Kidney capillary endothelial cell (primary cell): Measurements from ENCODE around the gene BRINP2.

Experiments
- DNase-seq: peaks from one replicate; pipeline ENCODE4 v3.0.0-alpha.2; 2018; ENCODE audit warnings: low spot score

BRINP2 gene

GRCh38 chr1:177223359-177223758 is 52.6 kb downstream of the BRINP2 start:
- DNase-seq: no peak

DNA sequence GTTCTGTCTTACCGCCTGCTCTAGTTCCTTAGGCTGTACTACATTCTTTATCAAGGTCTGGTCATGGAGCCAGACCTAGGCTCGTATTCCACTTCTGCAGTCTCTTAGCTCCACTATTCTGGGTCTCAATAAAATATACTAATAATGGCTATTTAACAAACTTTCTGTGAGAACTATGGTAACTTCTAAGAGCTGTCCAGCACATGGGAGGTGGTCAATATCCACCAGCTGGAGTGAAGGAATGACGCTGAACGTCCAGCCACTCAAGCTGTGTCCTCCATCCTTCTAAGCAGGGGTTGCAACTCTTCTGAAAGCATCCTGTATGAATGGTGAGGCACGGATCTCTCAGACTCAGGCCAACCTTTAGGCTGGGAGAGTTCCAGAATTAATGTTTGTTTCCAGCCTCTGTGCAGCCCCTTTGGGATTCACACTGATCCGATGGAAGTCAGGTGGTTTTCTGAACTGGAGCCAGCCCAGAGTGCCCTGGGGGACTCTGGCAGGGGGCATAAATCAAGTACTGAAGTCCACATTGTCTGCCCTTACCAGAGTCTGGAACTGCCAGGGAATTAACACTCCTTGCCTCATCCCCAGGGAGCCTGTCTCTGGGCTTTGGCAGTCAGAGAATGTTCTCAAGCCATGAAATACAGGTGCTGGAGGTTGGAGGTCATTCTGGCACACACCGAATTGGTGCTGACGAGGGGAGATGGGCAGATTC is 57.4 kb downstream of the BRINP2 start:
- no peak for DNase-seq

DNA sequence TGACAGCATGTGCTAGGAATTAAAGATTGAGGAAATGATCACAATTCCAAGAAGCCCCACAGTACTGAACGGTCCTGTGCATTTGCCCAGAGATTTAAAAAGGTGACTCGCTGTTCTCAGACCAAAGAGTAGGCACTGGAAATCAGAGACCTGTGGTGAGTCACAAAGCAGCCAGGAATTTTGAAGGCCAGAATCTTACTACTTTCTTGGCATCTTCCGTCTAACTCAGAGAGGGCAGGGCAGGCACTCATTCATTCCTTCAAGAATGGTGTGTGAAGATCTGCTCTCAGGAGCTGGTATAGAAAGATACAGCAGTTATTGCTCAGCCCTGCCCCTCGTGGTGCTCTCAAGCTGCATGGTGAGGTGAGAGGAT is 57.9 kb downstream of the BRINP2 start:
- DNase-seq: no peak

DNA sequence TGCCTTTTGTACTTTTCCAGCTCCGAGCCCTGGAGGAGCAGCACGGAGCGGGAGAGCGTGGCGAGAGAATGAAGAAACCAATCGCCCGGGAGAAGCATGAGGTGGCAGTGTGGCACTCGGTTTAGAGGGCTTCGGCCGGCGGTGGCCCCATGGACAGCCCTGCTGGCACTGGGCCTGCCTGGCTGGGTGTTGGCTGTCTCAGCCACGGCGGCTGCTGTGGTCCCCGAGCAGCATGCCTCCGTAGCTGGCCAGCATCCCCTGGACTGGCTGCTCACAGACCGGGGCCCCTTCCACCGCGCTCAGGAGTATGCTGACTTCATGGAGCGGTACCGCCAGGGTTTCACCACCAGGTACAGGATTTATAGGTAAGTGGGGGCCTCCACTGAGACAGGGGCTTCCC is 59.0 kb downstream of the BRINP2 start:
- DNase-seq: no peak

DNA sequence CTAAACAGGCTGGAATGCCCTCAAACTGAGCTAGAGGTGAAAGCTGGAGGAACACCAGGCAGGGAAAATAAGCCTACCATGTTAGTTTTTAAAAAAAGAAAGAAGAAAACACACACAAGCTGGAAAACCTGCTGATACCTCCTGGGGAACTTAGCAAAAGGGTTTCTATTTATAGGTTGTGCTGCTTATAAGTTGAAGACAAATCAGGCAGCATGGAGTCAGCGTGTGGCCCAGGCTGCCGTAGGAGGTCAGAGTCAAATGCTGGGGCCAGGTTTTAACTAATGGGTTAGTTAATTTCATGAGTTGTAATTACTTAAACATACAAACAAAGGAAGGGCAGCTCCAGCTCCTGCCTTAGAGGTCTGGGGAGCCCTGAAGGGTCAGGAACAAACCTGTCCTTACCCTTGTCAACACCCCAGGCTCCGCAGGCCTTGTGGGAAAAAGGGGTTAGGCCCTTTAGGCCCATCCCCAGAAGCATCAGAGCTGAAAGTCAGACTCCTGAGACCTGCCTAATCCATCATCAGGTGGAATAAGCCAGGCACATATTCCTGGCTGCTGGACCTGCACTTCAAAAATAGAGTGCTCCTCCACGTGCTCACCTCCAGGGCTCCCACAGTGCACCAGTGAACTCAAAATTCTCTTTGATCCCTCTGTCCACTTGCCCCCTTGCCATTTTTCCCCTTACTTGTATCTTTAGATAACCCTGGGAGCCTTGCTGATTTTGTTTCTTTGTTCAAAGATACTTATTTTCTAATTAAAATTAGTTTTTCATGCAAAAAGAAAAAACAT is 59.7 kb downstream of the BRINP2 start:
- no peak for DNase-seq

DNA sequence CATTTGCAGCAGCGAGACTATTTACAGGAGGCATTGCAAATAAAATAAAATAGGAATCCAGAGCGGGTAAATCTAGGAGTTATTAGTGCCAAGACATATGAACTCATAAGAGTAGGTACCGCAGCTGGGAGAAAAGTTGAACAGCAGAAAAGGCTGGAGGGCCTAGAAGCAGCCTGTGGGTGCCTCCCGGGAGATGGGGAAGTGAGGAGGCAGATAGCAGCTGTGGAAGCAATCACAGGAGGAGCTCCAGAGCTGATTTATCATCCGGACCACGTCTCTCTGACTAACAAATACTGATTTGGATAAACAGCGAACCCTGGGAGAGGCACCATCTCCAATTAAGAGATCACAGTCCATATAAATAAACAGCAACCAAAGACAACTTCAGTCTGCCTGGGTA is 64.6 kb downstream of the BRINP2 start:
- no peak for DNase-seq

DNA sequence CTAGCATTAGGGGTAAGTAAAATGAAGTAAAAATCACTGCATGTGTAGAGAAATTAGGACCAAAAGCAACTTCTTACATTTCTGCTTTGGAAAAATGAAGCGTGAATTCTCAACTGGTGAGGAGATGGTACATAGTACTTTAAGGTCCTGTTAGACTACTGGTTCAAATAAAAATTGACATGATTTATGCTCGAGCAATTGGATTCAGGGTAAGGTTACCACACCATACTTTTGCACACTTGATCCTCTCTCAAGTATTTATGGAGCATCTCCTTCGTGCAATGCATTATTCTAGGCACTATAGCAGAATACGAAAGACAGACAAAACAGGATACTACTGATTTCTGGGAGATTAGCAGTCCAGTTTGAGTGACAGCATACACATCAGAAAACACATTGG is 66.2 kb downstream of the BRINP2 start:
- DNase-seq: no peak

DNA sequence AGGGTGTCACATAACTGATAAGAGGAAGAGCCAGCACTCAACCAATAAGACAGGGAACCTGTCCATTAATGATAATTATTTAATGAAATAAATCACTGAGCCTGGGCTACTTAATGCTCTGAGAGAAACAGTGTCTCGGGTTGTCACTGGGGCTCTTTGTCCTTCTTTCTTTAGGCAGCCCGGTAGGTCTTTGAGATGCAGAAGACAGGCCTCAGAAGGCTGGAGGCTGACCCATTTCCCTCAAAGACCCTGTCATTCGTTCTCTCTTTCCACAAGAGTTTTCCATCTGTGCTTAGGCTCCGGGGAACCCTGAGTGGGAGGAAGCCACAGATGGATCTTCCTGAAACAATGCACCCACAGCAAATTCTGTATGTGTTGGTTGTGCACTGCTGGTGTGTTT is 68.2 kb downstream of the BRINP2 start:
- DNase-seq: no peak

GRCh38 chr1:177239792-177240191 is 69.0 kb downstream of the BRINP2 start:
- no peak for DNase-seq

DNA sequence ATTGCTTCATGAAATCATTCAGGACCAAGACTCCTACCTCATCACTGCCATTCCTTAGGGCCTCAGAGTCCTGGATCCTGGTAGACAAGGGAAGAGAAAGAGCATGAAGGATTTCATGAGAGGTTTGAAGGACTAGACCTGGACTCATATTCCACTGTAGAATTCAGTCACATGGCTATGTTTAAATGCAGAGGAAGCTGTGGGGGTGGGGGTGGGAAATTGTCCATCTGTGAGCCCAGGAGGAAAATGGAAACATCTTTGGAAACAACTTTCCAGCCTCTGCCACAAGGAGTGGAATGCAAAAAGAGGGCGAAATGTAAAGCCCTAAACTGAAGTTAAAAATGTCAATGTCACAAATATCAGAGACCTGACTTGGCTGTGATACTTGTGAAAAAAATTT is 73.0 kb downstream of the BRINP2 start:
- DNase-seq: no peak

DNA sequence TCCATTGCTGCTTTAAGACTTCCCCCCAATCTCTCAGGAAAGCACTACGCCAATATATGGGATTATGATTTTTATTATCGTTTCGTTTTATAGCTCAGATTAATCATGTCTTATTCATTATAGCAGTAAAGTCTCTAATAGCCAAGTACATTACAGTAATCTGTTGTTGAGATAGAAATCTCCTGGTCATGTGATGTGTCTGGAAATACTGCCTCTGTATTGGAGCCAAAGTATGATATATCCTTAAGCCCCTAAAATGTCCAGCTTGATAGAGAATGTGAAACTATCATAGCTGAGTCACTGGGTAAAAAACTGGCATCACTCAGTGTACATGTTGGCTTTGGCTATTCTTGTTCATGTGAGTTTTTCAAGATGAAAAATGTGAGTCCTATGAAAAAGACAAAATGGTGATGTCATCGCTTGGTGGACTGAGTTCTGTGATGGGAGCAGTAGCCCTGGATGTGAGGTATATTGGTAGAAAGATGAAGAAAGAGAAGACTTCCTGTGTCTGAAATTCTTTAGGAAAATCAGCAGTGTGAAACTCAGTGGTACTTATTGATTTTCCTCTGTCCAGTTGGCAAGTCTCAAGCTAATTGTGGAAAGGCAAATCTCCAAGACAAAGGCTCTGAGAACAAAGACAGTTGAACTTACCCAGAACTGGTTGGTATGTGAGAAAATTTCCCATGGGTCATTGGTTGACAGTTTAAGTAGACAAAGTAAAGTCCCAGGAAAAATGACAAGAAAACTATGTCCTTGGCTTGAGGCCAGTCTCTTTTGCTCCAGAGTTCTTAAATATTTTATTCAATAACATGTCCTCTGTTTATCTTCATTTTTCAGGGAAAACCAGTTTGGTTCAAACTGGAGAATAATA is 76.2 kb downstream of the BRINP2 start:
- DNase-seq: no peak

DNA sequence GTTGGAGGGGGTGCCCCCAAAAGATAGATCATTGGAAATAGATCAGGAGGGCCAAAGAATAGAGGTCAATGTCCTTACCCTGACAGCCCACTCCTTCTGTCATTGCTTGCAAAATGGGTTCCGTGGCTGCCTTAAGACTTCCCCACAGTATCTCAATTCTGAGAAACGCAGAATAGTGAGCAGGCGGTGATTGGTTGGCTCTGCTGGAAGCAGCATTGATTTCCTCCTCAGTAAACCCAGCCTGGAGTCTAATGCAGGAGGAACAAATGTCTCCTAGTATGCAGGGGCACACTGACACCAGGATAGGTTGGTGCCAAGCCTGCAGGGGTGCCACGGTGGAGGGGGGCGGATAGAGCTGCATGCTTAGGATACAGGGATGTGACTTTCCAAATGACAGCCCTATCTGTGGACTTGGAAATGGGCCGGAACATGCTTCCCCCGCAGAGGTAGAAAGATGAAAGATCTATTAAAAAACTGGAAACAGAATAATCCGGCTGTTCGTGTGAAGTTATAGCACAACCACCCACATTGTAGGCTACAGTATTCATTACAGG is 76.9 kb downstream of the BRINP2 start:
- no peak for DNase-seq

GRCh38 chr1:177248258-177248657 is 77.5 kb downstream of the BRINP2 start:
- no peak for DNase-seq

DNA sequence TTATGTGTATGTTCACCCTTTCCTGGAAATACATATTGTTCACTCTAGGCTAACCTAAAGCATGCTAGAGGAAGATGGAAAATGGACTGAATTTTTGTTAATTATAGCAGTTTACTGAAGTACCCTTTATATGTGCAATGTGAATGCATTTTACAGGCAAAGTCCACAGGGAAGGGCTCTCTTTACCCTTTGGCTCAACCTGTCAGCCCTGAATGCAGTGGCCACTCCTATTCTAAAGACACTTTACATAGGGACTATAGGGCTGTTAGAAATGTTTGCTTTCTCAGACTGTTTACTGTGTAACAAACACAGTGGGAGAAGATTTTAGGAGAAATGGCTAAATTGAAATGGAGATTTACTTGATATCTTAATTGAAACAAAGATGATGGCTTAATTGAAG is 78.5 kb downstream of the BRINP2 start:
- DNase-seq: no peak

- DNase-seq: no peak
These were observed 82.1 kb downstream of the BRINP2 start for GRCh38 chr1:177252877-177253276.

- peak; percentile 7 for DNase-seq
These were observed 84.7 kb downstream of the BRINP2 start for GRCh38 chr1:177255411-177255810.

DNA sequence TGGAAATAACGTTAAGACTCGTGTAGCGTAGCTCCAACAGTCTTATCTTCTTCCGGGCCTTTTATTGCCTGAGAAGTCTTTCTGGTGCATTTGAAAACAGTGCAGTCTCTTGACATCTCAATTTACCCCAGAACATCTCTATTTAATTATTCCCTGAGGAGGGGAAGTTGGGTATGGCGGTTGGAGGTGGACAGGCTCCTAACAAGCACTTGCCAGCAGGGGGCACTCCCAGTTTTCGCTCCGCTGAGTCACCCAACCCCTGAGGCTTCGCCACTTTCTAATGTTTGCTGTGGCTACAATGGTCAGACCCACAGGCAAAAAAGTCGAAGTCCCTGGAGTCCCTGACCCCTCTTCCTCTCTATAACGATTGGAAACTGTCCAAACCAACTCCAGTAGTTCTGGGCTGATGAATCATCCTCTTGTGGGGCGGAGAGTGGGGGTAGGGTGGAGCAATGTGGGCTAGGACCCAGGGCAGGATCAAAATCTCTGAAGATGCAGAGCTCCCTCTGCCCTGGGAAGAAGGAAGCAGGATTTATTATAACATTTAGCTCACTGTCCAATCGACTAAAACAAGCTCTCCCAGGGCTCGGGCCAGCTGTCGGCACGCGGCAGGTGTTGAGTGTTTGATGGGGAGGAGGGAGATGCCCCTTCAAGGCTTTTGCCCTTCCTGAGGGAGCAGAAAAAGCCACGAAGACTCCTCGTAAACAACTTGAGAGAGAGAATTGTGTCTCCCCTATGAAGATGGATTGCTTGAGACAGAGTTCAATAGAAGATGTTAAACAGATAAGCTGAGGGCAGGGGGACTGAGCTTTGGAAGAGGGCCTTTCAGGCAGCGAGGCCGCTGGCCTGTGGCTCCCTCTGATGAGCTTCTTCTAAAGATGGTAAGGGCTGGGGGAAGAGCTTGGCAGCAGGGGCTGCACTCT is 85.7 kb downstream of the BRINP2 start:
- peak; percentile 59 for DNase-seq

- DNase-seq: no peak
These were observed 86.4 kb downstream of the BRINP2 start for GRCh38 chr1:177257128-177257527.

DNA sequence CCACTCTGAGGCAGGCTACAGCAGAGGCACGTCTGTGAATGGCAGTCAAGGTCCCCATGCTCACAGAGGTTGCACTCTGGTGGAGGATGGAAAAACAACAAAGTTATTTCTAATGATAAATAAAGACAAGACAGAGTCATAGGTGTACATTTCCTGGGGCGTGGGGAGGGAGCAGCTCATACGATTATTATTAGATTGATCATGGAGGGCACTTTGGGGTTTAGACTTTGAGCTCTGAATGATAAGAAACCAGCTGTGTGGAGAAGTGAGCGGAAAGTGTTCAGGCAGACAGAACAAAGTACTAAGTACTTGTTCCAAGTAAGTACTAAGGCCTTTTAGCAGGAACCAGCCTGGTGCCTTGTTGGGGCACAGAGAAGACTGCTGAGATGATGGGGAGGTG is 86.8 kb downstream of the BRINP2 start:
- DNase-seq: no peak

GRCh38 chr1:177270863-177271262 is 100.1 kb downstream of the BRINP2 start:
- no peak for DNase-seq

GRCh38 chr1:177273141-177273540 is 102.4 kb downstream of the BRINP2 start:
- DNase-seq: no peak
